Measurements from ENCODE around the gene CDCP2. TPM values are rescaled to one million over a fixed set of nuclear protein-coding genes. Genes with fewer than 3 reads are reported as not detected.
"Not testable (repeated sequence)": the region's sequence is repeated elsewhere in the genome, so short reads cannot be mapped to it uniquely, and the experiment has no call there.

Gene CDCP2
- total RNA-seq, 1 donor from 2014 or later: not detected

DNA sequence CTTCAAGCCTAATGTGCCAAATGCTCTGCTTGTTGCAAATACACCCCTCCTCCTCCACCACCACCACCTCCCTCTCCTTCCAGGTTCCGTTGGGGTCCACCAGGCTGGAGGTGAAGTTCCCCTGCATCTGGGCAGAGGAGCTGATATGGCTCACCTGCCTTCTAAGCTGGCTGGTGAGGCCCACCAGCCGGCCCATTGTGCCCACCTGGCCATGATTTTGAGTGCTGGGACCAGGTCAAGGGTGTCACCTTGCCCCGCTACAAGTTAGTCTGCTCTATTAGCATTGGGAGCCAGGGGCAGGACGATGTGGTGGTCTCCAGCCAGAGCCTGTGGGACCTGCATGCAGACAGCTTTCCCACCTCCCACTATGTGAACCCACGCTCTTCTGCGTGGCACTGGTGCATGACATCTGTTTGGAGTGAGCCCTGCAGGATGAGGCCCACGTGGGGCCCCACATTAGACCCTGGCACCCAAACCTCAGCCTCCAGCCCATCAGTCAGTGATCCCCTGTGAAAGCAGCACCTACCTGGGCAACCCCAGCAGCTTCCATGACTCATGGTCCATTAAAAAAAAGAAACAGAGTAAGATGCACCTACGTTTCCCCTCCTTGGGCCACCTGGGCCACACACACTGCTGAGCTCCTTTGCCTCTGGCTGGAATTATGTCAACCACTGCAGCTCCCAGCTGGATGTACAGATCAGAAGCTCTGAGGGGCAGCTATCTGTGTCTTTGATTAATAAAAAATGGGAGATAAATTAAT lies 15.6 kb upstream of the CDCP2 start:
- DNase-seq (ENCODE audit: low read depth, low spot score): no peak

DNA sequence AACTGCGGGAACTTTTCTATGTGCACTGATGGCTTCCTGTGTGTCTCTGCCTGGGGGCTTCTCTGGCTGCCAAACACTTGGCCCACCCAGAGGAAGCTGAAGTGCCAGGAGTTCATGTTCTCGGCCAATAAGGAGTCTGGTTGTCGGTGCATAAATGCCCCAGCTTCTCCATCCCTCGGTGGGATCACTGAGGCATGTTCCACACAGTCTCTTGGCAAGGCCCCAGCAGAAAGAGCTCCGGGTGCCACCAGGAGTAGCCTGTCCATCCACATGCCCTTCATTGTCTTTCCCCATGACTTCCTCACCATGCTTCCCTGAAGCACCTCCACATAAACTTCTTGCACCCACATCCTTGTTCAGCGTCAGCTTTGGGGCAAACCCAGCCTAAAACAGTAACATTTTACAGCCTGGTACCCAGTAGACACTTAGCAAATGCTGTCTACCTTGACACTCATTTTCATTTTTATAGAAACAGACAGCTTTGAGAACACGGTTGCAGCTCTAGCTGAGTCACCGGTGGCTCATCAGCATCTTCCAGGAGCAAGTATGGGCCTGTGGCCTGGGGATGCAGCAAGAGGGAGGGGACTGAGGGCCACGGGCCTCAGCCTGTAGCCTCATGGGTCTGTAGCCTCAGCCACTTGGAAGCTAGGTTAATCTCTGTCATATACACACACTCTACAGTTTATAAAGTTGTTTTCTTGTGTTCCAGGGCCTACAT lies 14.8 kb upstream of the CDCP2 start:
- no peak for DNase-seq (ENCODE audit: low read depth, low spot score)

DNA sequence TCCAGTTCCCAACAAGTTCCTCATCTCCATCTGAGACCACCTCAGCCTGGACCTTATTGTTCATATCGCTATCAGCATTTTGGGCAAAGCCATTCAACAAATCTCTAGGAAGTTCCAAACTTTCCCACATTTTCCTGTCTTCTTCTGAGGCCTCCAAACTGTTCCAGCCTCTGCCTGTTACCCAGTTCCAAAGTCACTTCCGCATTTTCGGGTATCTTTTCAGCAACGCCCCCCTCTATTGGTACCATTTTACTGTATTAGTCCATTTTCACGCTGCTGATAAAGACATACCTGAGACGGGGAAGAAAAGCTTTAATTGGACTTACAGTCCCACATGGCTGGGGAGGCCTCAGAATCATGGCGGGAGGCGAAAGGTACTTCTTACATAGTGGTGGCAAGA lies 13.6 kb upstream of the CDCP2 start:
- not testable (repeated sequence) for DNase-seq (ENCODE audit: low read depth, low spot score)

DNA sequence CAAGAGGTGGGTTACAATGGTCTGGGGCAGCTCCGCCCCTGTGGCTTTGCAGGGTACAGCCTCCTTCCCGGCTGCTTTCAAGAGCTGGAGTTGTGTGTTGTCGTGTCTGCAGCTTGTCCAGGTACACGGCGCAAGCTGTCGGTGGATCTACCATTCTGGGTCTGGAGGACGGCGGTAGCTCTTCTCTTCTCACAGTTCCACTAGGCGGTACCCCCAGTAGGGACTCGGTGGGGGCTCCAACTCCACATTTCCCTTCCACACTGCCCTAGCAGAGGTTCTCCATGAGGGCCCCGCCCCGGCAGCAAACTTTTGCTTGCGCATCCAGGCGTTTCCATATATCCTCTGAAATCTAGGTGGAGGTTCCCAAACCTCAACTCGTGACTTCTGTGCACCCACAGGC lies 12.3 kb upstream of the CDCP2 start:
- DNase-seq (ENCODE audit: low read depth, low spot score): no peak

DNA sequence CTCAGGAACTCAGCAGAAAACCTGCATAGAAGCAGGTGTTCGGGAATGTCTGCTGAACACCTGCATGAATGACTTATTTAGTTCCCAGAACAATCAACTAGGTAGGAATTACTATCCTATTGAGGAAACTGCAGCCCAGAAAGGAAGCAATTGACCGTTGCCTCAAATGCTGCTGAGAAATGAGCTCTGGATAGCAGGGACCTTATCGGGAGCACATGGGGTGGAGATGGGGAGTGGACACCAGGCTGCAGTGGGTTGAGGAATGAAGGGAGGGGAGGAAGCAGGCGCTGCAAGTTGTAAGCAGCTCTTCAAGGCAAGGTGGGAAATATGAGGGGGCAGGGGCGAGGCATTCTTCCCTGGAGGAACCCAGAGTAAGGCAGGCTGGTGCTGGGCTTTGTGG lies 10.8 kb upstream of the CDCP2 start:
- no peak for DNase-seq (ENCODE audit: low read depth, low spot score)

DNA sequence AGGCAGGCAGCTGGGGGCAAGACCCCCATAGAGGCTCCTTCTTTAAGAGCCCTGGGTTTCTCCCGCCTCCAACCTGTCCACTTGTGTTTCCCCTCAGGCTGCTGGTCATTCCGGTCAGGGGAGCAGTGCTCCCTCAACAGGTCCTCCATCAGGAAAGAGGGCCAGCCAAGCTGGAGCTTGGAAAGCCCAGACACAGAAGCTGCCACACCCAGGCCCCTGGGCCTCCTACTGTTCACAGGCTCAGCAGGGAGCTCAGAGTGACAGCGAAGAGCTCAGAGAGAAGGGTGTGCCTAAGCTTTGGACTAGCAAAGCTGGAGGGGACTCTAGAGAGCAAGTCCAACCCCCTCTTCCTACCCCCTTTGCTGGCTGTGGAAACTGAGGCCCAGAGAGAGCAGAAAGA lies 10.3 kb upstream of the CDCP2 start:
- DNase-seq (ENCODE audit: low read depth, low spot score): no peak

DNA sequence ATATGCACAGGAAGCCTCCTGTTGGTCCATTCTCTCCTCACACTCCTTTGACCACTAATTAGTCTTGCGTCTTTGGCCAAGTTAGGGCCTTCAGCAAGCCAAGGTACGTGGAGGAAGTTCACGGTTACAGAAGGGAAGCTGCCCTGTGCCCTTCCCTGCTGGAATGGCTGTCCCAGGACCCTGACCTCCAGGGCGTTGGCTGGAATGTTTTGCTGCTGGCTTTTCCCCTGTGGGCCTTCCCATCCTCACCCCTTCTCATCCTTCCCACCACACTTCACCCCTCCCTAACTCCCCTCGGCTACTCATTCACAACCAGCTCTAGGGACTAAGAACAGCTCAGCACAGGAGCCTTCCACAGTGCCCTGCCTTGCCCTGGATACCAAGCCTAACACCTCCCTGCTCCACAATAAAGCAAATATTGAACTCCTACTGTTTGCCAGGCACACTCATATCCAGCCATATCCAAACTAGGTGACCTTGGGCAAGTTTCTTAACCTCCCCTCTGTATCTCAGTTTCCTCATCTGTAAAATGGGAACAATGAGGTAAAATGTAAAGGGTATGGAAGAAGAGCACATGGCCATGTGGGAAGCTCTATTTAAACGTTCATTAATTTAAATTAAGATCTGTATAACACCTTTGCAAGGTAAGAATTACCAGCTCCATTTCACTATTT lies 8.8 kb upstream of the CDCP2 start:
- DNase-seq (ENCODE audit: low read depth, low spot score): no peak

DNA sequence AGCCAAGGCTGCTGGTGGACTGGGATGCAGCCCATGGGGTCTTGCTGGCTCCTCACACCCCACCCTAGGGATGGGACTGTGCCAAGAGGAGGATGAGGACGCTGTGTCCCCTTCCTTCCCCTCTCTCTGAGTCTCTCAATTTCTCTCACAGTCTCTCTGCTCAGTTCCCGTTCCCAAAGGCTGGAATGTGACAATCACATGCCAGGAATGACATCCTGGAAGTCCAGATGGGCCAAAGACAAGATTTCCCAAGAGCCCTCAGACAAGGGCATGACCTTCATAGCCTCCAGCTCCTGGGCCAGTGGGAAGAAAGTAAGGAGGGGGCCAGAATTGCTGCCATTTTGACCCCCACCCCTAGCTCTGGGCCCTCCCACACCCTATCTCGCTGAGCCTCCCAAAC lies 7.6 kb upstream of the CDCP2 start:
- DNase-seq (ENCODE audit: low read depth, low spot score): no peak

DNA sequence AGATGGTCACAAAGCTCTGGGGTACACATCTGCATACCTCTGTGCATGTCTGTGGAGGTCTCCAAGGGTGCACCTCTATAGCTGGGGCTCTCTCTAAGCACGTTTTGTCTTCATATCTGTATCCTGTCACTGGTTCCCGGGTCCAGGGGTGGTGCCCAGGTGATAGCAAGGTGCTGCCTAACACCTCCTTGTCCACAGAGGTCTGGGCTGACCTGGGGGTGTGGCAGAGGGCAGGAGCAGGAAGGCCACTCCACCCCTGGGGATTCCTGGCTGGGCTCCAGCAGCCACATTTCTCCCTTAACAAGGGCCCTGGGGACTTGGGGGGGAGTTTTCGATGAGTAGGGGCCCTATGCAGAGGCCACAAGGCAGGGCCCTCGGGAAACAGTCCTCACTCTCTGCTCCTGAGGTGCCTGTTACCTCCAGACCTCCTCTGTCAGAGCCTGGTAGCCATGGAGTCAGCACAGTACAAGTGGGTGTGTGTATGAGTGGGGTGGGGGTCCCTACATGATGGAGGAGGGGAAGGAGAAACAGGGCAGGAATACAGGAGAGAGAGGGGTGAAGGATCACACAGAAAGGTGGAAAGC lies 7.0 kb upstream of the CDCP2 start:
- no peak for DNase-seq (ENCODE audit: low read depth, low spot score)

DNA sequence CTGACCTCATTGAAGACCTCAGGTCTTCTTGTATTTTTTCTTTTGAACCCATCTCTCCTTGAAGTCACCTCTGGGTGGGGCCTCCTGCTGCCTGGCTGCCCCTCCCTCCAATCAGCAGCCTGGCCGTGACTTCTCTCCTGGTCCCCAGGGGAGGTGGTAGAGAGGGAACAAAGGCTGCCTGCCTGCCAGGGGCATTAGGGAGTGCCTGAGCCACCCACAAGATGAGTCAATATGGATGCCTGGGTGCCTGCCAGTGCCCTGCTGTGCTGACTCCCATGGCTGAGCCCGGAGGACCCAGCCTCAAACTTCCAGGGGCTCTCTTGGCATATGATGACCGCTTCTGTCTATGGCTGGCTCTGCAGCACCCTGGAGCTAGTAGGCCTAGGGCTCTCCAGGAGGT lies 5.3 kb upstream of the CDCP2 start:
- DNase-seq (ENCODE audit: low read depth, low spot score): no peak

DNA sequence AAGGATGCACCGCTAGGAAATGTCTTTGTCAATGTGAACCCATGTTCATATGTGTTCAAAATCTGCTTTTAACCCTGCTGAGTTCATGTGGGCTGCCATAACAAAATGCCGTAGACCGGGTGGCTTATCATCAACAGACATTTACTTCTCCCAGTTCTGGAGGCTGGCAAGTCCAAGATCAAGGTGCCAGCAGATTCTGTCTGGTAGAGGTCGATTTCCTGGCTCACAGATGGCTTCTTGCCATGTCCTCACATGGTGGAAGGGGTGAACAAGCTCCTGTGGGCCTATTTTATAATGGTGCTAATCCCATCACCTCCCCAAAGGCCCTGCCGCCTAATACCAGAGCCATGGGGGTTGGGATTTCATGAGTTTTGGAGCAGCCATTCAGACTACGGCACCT lies 4.6 kb upstream of the CDCP2 start:
- no peak for DNase-seq (ENCODE audit: low read depth, low spot score)

DNA sequence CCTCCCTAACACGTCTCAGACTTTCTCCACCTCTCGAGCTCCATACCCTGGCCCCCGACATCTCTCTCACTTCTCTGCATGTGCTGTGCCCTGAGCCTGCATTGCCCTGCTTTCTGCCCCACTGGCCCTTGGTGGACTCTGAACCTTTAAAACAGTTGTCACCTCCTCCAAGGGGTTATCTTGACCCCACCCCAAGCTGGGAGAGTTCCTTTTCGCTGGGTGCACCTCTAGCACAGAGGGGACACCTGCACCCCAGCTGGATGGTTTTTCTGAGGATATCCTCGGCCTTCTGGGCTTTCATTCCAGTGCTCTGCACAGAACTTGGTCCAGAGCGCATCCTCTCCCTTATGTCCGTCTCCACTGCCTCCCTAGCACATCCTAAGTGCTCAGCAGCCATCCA lies 4.2 kb upstream of the CDCP2 start:
- DNase-seq (ENCODE audit: low read depth, low spot score): no peak

DNA sequence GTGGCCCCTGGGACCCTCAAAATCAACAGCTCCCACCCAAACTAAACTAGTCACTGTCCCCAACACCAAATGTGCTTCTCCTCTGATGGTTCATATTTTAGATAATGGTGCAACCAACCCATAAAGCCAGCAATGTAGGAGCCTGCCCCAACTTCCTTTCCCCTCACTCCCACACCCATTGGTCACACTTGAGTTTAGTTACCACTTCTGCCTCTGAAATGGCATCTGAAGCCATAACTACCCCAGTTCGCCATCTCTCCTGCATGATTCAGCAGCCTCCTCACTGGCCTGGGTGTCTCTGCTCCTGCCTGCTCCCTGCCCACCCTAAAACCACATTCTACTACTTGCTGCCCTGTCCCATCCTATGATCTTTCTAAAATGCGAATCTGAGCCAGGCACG lies 3.4 kb upstream of the CDCP2 start:
- DNase-seq (ENCODE audit: low read depth, low spot score): no peak

DNA sequence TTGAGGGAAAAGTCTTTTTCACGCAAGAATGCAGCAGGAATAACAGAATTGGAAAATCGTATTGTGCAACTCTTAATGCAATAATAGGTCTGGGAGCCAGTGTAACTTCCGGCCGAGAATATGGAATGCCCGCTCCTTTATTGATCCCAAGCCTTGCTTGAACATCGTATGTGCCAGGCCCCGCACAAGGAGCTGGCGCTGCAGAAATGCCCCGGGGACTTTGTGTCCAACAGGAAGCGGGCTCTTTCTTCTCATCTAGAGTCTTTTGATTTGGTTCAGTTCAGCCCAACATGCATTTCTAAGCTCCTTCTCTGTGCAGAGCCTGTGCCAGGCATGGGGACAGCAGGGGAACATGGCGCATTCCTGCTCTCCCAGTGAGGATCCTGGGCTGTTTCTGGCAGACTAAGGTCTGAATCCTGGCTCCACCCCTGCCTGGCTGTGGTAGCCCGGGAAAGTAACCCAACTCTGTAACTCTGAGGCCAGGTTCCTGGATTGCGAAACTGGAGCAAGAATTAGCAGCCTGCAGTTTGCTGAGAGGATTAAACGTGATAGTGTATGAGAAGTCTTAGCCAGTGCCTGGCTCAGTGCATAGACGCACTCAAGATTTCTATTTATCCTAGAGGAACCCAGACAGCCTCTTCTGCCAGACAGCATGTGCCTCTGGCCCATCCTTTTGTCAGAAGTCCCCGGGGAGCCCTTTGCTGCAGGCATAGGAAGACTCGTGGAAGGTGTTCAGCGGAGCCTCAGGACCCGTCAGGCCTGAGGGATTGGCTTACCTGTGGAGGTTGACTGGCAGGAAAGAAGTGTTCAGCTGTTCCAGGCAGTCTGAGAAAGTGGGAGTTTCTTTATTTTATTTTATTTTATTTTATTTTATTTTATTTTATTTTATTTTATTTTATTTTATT lies 987 bp upstream of the CDCP2 start:
- no peak for DNase-seq (ENCODE audit: low read depth, low spot score)

DNA sequence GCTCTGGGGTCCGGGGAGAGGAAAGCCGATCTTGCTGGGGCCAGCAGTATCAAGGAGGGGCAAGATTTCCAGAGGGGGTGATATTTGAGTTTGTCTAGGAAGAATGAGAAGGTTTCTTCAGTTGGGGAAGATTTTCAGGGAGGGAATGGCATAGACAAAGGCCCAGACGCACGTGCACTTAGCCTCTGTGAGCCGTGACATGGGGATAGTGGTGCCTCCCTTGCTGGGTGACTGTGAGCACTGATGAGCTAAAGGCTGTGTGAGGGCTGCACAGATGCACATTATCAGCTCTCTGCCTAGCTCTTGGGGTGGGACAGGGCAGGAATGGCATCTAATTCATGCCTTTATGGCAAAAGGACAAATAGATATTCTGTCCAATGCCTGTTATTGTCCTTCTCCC lies 1.8 kb downstream of the CDCP2 start:
- no peak for DNase-seq (ENCODE audit: low read depth, low spot score)

DNA sequence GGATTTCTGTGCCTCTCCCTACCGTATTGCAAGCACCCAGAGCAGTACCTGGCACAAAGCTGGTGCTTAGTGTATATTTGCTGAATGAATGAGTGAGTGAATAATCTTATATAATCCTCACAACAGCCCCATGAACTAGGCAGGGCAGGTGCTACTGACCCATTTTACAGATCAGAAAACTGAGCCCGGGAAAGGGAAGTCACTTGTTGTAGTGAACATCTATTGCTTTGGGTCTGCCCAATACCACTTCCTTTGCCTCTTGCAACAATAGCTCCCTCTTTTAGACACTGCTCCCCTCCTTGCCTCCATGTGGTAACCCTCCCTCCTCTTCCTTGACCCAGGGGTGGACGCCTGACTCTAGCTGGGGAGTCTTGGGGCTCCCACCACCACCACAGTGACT lies 3.1 kb downstream of the CDCP2 start:
- DNase-seq (ENCODE audit: low read depth, low spot score): no peak

DNA sequence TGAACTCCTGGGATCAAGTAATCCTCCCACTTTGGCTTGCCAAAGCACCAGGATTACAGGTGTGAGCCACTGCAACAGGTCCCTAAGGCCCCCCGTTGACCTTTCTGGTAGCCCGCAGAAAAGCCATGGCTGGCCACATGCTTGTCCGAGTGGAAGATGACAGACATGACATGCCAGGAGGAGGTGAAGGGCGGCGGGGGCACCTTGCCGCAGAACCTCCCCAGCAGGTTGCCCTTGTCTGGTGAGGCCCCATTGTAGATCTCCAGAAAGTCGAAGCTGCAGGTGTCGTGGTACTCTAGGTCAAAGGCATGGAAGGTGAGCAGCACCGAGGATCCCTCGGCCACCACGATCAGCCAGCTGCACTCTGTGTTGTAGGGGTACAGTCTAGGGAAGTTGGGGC lies 8.4 kb downstream of the CDCP2 start:
- DNase-seq (ENCODE audit: low read depth, low spot score): no peak

DNA sequence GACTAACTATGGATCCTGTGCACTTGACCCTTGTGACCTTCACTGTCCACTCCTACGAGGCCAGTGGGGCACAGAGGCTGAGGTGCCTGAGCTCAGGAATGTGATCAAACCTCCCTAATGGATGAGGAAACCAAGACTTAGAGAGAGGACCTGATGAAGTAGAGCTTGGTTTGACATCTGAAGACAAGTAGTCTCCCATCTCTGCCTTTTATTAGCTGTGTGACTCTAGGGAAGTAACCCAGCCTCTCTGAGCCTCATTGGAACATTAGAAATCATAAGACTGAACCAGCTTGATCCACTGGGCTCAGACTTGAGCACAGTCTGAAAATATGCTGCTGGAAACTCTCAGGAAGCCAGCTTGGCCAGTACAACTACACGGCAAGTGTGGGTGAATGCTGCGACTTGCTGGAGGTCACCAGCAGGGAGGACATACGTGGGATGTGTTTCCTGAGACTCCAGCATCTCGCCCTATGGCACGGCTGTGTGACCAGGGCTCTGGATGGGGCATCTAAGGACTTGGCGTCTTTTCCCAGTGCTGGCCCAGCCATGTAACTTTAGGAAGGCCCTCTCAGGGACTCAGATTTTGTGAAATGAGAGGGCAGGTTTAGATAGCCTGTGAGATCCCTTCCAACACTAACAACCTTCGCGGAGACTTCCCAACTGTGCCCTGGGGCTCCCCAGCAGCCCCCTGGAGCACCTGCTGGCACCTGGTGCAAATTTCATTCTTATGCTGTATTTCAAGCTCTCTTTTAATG lies 10.5 kb downstream of the CDCP2 start:
- no peak for DNase-seq (ENCODE audit: low read depth, low spot score)

DNA sequence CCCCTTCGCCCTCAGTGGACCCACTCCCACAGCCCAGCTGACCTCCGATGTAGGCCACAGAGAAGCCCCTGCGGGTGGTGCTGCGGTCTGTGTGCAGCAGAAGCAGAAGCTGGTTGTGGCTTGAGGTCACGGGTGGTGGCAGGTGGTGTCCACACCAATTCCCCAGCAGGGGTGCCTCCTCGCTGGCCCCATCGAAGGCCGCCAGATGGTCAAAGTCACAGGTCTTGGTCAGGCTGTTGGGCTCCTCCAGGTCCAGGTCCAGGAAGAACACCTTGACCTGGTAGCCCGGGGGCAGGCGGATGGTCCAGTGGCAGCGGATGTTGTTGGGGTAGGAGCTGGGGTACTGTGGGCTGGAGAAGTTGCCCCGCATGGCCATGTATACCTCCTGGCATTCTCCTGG lies 13.1 kb downstream of the CDCP2 start:
- no peak for DNase-seq (ENCODE audit: low read depth, low spot score)

DNA sequence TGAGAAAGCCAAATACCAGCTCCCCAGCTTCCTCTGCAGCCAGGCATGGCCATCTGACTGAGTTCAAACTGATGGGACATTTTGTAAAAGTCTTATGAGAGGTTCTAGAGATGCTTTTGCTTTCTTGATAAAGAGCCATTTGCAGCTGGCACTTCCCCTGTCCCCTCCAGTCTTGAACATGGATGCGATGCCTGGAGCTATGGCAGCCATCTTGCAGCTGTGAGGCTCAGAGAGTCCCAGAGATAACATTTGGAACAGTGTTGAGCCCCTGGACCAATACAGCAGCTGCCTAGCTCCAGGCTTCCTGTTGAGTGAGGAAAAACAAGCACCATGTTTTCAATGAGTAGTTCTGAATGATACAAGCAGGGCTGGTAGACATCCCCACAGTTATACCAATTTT lies 13.8 kb downstream of the CDCP2 start:
- DNase-seq (ENCODE audit: low read depth, low spot score): no peak

Data from pulmonary artery endothelial cell (primary cell).